Glomerular visceral epithelial cell (primary cell): Measurements from ENCODE around the gene TUBGCP3.
A peak's percentile ranks its signal among the peaks of the same experiment; 100 is the strongest.
"Not testable (repeated sequence)": the region's sequence is repeated elsewhere in the genome, so short reads cannot be mapped to it uniquely, and the experiment has no call there.

Experiments used
- DNase-seq: peaks from one replicate; pipeline ENCODE4 v3.0.0-alpha.2; 2016; ENCODE audit errors: extremely low spot score

The TUBGCP3 gene

GRCh38 chr13:112529216-112529615 is 58.7 kb downstream of the TUBGCP3 start:
- DNase-seq = no peak

GRCh38 chr13:112526146-112526853 is 61.7 kb downstream of the TUBGCP3 start:
- no peak for DNase-seq

- DNase-seq = no peak
Measured at GRCh38 chr13:112525356-112525945, 62.5 kb downstream of the TUBGCP3 start.

- no peak for DNase-seq
Measured at GRCh38 chr13:112522578-112522977, 65.4 kb downstream of the TUBGCP3 start.

- no peak for DNase-seq
Measured at GRCh38 chr13:112521073-112521685, 66.8 kb downstream of the TUBGCP3 start.

GRCh38 chr13:112519517-112520060 is 68.4 kb downstream of the TUBGCP3 start:
- DNase-seq = no peak

- DNase-seq = no peak
Measured at GRCh38 chr13:112516218-112516617, 71.7 kb downstream of the TUBGCP3 start.

- no peak for DNase-seq
Measured at GRCh38 chr13:112513761-112514160, 74.2 kb downstream of the TUBGCP3 start.

- DNase-seq = peak; percentile 53
Measured at GRCh38 chr13:112510987-112511685, 76.8 kb downstream of the TUBGCP3 start.

GRCh38 chr13:112510002-112510780 is 77.8 kb downstream of the TUBGCP3 start:
- peak; percentile 67 for DNase-seq

- no peak for DNase-seq
Measured at GRCh38 chr13:112509190-112509589, 78.8 kb downstream of the TUBGCP3 start.

GRCh38 chr13:112506046-112506445 is 81.9 kb downstream of the TUBGCP3 start:
- DNase-seq = no peak

- no peak for DNase-seq
Measured at GRCh38 chr13:112496166-112496565, 91.8 kb downstream of the TUBGCP3 start.

GRCh38 chr13:112495465-112495864 is 92.5 kb downstream of the TUBGCP3 start:
- no peak for DNase-seq

GRCh38 chr13:112489199-112489598 is 98.8 kb downstream of the TUBGCP3 start:
- no peak for DNase-seq

- not testable (repeated sequence) for DNase-seq
Measured at GRCh38 chr13:112488343-112489050, 99.5 kb downstream of the TUBGCP3 start.

- no peak for DNase-seq
Measured at GRCh38 chr13:112487127-112487517, 100.8 kb downstream of the TUBGCP3 start.

- DNase-seq = no peak
Measured at GRCh38 chr13:112486386-112487126, 101.4 kb downstream of the TUBGCP3 start.

GRCh38 chr13:112485814-112486213 is 102.1 kb downstream of the TUBGCP3 start:
- DNase-seq = not testable (repeated sequence)

GRCh38 chr13:112483299-112483698 is 104.7 kb downstream of the TUBGCP3 start:
- DNase-seq = no peak
